Measurements from ENCODE around the gene STK38. TPM values are rescaled to one million over a fixed set of nuclear protein-coding genes. Genes with fewer than 3 reads are reported as not detected.

The STK38 gene
- total and polyA plus RNA-seq, 2 of the 13 experiments (the other 11 are each of a cell fraction or from before 2014, with no cell fraction given), result 10.3 to 20.7 TPM

DNA sequence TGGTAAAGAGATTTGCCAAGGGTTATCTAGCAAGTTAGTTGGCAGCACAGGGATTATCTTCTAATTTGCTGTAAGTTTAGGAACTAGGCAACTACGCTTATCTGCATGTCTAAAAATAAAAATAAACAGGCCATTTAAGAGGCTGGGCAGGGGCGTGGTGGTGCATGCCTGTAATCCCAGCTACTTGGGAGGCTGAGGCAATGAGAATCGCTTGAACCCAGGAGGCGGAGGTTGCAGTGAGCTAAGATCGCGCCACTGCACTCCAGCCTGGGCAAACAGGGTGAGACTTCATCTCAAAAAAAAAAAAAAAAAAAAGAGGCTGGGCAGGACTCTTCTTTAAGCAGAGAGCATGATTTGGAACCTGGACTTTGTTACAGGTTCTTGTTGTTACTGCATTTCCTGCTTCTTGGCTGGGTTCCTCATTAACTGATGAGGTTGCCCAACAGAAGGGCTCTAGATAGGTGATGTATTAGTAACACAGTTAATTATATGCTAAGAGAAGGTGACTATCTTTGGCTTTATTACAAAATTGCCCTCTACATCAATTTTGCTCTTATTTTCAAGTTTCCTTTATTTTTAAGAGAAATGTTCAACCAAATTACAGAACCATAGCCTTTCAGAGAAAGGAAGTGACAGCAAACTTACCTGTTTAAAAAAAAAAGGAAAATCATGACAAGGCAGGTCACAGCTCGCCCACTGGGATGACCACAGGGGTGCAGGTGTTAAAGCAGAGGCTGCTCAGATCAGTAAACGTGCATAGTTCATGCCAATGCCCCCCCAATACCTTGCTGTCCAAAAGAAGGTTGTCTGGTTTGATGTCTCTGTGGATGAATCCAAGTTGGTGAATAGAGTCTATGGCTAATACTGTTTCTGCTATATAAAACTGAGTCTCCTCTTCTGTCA, 32.5 kb downstream of the STK38 start (continued):
- TF ChIP-seq NONO (IDR thresholded peaks at IDR 0.05) (no peak), NONO (CRISPR knock-in tag; conservative IDR thresholded peaks at IDR 0.05) (no peak), SAP130 (CRISPR knock-in tag; IDR thresholded peaks at IDR 0.05; ENCODE audit: low read depth) (peak; percentile 43; the same call in 1 of the 2 replicates), BRCA1 (CRISPR knock-in tag; IDR thresholded peaks at IDR 0.05) (no peak), JDP2 (CRISPR knock-in tag; IDR thresholded peaks at IDR 0.05; ENCODE audit: borderline replicate concordance) (no peak), RAD51 (IDR thresholded peaks at IDR 0.05; ENCODE audit: borderline replicate concordance) (no peak), ZBTB38 (CRISPR knock-in tag; IDR thresholded peaks at IDR 0.05) (peak; percentile 65; the same call in 1 of the 2 replicates), ZNF558 (CRISPR knock-in tag; IDR thresholded peaks at IDR 0.05; ENCODE audit: borderline replicate concordance) (no peak), ZNF790 (CRISPR knock-in tag; IDR thresholded peaks at IDR 0.05; ENCODE audit: borderline replicate concordance) (no peak), ZFY (CRISPR knock-in tag; IDR thresholded peaks at IDR 0.05) (no peak), TCF7L2 (IDR thresholded peaks at IDR 0.05; ENCODE audit: low read depth, low read length) (no peak), ZNF777 (CRISPR knock-in tag; IDR thresholded peaks at IDR 0.05) (no peak), ZNF563 (CRISPR knock-in tag; IDR thresholded peaks at IDR 0.05) (no peak), KLF13 (CRISPR knock-in tag; IDR thresholded peaks at IDR 0.05) (no peak), ATF7 (IDR thresholded peaks at IDR 0.05) (no peak), ATF7 (CRISPR knock-in tag; IDR thresholded peaks at IDR 0.05) (no peak), FOXK1 (CRISPR knock-in tag; IDR thresholded peaks at IDR 0.05; ENCODE audit: borderline replicate concordance, low read depth) (0 out of 2 replicates have a peak, but pooled peaks have one; percentile 9), DMAP1 (CRISPR knock-in tag; IDR thresholded peaks at IDR 0.05) (no peak), ZNF235 (CRISPR knock-in tag; IDR thresholded peaks at IDR 0.05; ENCODE audit: borderline replicate concordance) (no peak), ZNF557 (CRISPR knock-in tag; IDR thresholded peaks at IDR 0.05) (no peak), NCOA2 (CRISPR knock-in tag; IDR thresholded peaks at IDR 0.05) (no peak)
- TF ChIP-seq, protein P1, sequence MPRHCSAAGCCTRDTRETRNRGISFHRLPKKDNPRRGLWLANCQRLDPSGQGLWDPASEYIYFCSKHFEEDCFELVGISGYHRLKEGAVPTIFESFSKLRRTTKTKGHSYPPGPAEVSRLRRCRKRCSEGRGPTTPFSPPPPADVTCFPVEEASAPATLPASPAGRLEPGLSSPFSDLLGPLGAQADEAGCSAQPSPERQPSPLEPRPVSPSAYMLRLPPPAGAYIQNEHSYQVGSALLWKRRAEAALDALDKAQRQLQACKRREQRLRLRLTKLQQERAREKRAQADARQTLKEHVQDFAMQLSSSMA (CRISPR knock-in tag; IDR thresholded peaks at IDR 0.05), result no peak
- TF ChIP-seq, protein P2, sequence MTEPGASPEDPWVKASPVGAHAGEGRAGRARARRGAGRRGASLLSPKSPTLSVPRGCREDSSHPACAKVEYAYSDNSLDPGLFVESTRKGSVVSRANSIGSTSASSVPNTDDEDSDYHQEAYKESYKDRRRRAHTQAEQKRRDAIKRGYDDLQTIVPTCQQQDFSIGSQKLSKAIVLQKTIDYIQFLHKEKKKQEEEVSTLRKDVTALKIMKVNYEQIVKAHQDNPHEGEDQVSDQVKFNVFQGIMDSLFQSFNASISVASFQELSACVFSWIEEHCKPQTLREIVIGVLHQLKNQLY (CRISPR knock-in tag; IDR thresholded peaks at IDR 0.05), result no peak
- TF ChIP-seq, protein P3, sequence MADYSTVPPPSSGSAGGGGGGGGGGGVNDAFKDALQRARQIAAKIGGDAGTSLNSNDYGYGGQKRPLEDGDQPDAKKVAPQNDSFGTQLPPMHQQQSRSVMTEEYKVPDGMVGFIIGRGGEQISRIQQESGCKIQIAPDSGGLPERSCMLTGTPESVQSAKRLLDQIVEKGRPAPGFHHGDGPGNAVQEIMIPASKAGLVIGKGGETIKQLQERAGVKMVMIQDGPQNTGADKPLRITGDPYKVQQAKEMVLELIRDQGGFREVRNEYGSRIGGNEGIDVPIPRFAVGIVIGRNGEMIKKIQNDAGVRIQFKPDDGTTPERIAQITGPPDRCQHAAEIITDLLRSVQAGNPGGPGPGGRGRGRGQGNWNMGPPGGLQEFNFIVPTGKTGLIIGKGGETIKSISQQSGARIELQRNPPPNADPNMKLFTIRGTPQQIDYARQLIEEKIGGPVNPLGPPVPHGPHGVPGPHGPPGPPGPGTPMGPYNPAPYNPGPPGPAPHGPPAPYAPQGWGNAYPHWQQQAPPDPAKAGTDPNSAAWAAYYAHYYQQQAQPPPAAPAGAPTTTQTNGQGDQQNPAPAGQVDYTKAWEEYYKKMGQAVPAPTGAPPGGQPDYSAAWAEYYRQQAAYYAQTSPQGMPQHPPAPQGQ (CRISPR knock-in tag; IDR thresholded peaks at IDR 0.05; ENCODE audit: borderline replicate concordance), result no peak
- TF ChIP-seq, protein P4, sequence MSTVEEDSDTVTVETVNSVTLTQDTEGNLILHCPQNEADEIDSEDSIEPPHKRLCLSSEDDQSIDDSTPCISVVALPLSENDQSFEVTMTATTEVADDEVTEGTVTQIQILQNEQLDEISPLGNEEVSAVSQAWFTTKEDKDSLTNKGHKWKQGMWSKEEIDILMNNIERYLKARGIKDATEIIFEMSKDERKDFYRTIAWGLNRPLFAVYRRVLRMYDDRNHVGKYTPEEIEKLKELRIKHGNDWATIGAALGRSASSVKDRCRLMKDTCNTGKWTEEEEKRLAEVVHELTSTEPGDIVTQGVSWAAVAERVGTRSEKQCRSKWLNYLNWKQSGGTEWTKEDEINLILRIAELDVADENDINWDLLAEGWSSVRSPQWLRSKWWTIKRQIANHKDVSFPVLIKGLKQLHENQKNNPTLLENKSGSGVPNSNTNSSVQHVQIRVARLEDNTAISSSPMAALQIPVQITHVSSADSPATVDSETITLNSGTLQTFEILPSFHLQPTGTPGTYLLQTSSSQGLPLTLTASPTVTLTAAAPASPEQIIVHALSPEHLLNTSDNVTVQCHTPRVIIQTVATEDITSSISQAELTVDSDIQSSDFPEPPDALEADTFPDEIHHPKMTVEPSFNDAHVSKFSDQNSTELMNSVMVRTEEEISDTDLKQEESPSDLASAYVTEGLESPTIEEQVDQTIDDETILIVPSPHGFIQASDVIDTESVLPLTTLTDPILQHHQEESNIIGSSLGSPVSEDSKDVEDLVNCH (CRISPR knock-in tag; IDR thresholded peaks at IDR 0.05), result no peak
- TF ChIP-seq, protein P5, sequence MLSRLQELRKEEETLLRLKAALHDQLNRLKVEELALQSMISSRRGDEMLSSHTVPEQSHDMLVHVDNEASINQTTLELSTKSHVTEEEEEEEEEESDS (CRISPR knock-in tag; IDR thresholded peaks at IDR 0.05; ENCODE audit: borderline replicate concordance), result no peak
